ENCODE measurements around the gene KCNAB1. TPM values are rescaled to one million over a fixed set of nuclear protein-coding genes. Genes with fewer than 3 reads are reported as not detected.

Gene KCNAB1
- total RNA-seq, 1 donor from 2014 or later: 3.7 TPM

GRCh38 chr3:156445117-156446090 is 325.0 kb downstream of the KCNAB1 start:
- ATAC-seq: no peak

GRCh38 chr3:156448300-156448699 is 327.9 kb downstream of the KCNAB1 start:
- ATAC-seq (no peak), DNase-seq (ENCODE audit: missing footprints) (no peak)
- intact Hi-C loops (cut with DNase I): no loop called here

More at GRCh38 chr3:156445117-156446090, 325.0 kb downstream of the KCNAB1 start:
- intact Hi-C loops (cut with DNase I): no loop called here
- DNase-seq (ENCODE audit: missing footprints): no peak

- intact Hi-C loops (cut with DNase I): loop anchor here (5.0 kb wide), 1 partner anchor 298 kb away; no protein-coding TSS in a partner anchor
- DNase-seq (ENCODE audit: missing footprints) (no peak), ATAC-seq (peak; percentile 52)
Measured at GRCh38 chr3:156449710-156450574, 329.6 kb downstream of the KCNAB1 start.

- intact Hi-C loops (cut with DNase I): no loop called here
- ATAC-seq: no peak
- DNase-seq (ENCODE audit: missing footprints): no peak
Measured at GRCh38 chr3:156455839-156456238, 335.5 kb downstream of the KCNAB1 start.

- intact Hi-C loops (cut with DNase I): no loop called here
- no peak for DNase-seq (ENCODE audit: missing footprints)
- no peak for ATAC-seq
Measured at GRCh38 chr3:156456771-156457224, 336.4 kb downstream of the KCNAB1 start.

- DNase-seq (ENCODE audit: missing footprints): no peak
- peak; percentile 87 for ATAC-seq
- intact Hi-C loops (cut with DNase I): no loop called here
Measured at GRCh38 chr3:156459434-156459833, 339.1 kb downstream of the KCNAB1 start.

GRCh38 chr3:156460206-156460611 is 339.8 kb downstream of the KCNAB1 start:
- ATAC-seq (no peak), DNase-seq (ENCODE audit: missing footprints) (no peak)
- intact Hi-C loops (cut with DNase I): loop anchor here (5.0 kb wide), 1 partner anchor 47 kb away; no protein-coding TSS in a partner anchor

- DNase-seq (ENCODE audit: missing footprints): no peak
- intact Hi-C loops (cut with DNase I): loop anchor here (5.0 kb wide), 1 partner anchor 45 kb away; no protein-coding TSS in a partner anchor
- ATAC-seq: no peak
Measured at GRCh38 chr3:156461889-156462288, 341.5 kb downstream of the KCNAB1 start.

GRCh38 chr3:156463123-156463522 is 342.7 kb downstream of the KCNAB1 start:
- intact Hi-C loops (cut with DNase I): loop anchor here (5.0 kb wide), 1 partner anchor 44 kb away; no protein-coding TSS in a partner anchor

GRCh38 chr3:156465194-156465593 is 344.8 kb downstream of the KCNAB1 start:
- intact Hi-C loops (cut with DNase I): no loop called here
- ATAC-seq (no peak), DNase-seq (ENCODE audit: missing footprints) (no peak)

More at GRCh38 chr3:156463123-156463522, 342.7 kb downstream of the KCNAB1 start:
- no peak for ATAC-seq
- no peak for DNase-seq (ENCODE audit: missing footprints)

GRCh38 chr3:156469456-156469855 is 349.1 kb downstream of the KCNAB1 start:
- DNase-seq (ENCODE audit: missing footprints): no peak
- no peak for ATAC-seq
- intact Hi-C loops (cut with DNase I): no loop called here

- ATAC-seq: no peak
- DNase-seq (ENCODE audit: missing footprints): no peak
- intact Hi-C loops (cut with DNase I): no loop called here
Measured at GRCh38 chr3:156471431-156471830, 351.1 kb downstream of the KCNAB1 start.

- no peak for DNase-seq (ENCODE audit: missing footprints)
- no peak for ATAC-seq
- intact Hi-C loops (cut with DNase I): no loop called here
Measured at GRCh38 chr3:156472150-156472549, 351.8 kb downstream of the KCNAB1 start.

GRCh38 chr3:156472684-156473083 is 352.3 kb downstream of the KCNAB1 start:
- DNase-seq (ENCODE audit: missing footprints) (no peak), ATAC-seq (no peak)
- intact Hi-C loops (cut with DNase I): no loop called here

GRCh38 chr3:156473341-156473740 is 353.0 kb downstream of the KCNAB1 start:
- ATAC-seq (no peak), DNase-seq (ENCODE audit: missing footprints) (no peak)
- intact Hi-C loops (cut with DNase I): no loop called here

GRCh38 chr3:156474560-156475389 is 354.4 kb downstream of the KCNAB1 start:
- intact Hi-C loops (cut with DNase I): no loop called here
- DNase-seq (ENCODE audit: missing footprints): no peak
- ATAC-seq: no peak

- intact Hi-C loops (cut with DNase I): no loop called here
- DNase-seq (ENCODE audit: missing footprints): no peak
- ATAC-seq: no peak
Measured at GRCh38 chr3:156477323-156477722, 356.9 kb downstream of the KCNAB1 start.

- ATAC-seq: no peak
- no peak for DNase-seq (ENCODE audit: missing footprints)
- intact Hi-C loops (cut with DNase I): no loop called here
Measured at GRCh38 chr3:156478891-156479290, 358.5 kb downstream of the KCNAB1 start.

All from Right ventricle myocardium inferior (tissue), 1 donor.